Gastrocnemius medialis (tissue), 4 donors: ENCODE results near the gene ILK. TPM values are rescaled to one million over a fixed set of nuclear protein-coding genes. Genes with fewer than 3 reads are reported as not detected.
A peak's percentile ranks its signal among the peaks of the same experiment; 100 is the strongest.

Experiments
- ATAC-seq, 2 donors: fragments of 150-250 bp; one replicate each; pipeline ENCODE4 v1.9.1; 2016
- DNase-seq, 2 donors: peaks; one replicate each; pipeline ENCODE4 v3.0.0-alpha.2; 2019
- H3K27ac ChIP-seq, 4 donors: fragments of 200-600 bp; sonication (generic); 1 replicate in 1 of 4; 2 replicates in 3 of 4; pipeline ENCODE4 v1.5.1; 2016 to 2018; ENCODE audit warnings: mild to moderate bottlenecking in 2 of 4, moderate library complexity in 1 of 4
- H3K27me3 ChIP-seq, 3 donors: fragments of 200-600 bp; sonication (generic) in 2 of 3; 1 replicate in 1 of 3; 2 replicates in 2 of 3; pipeline versions ENCODE4 v1.5.1 to v1.6.0; 2016 to 2019; ENCODE audit warnings: mild to moderate bottlenecking in 1 of 3, moderate library complexity in 1 of 3
- H3K36me3 ChIP-seq, 2 donors: fragments of 200-600 bp; sonication (generic) in 1 of 2; one replicate each; pipeline ENCODE4 v1.5.1; 2017 to 2018
- H3K4me1 ChIP-seq, 2 donors: fragments of 200-600 bp; sonication (generic) in 1 of 2; one replicate each; pipeline ENCODE4 v1.5.1; 2016 to 2017; ENCODE audit warnings: mild to moderate bottlenecking in 2 of 2
- H3K4me3 ChIP-seq, 4 donors: fragments of 200-600 bp; sonication (generic) in 3 of 4; 1 replicate in 1 of 4; 2 replicates in 3 of 4; pipeline ENCODE4 v1.5.1; 2016 to 2019; ENCODE audit warnings: mild to moderate bottlenecking in 2 of 4
- H3K9me3 ChIP-seq, 3 donors: fragments of 200-600 bp; sonication (generic) in 2 of 3; 1 replicate in 1 of 3; 2 replicates in 2 of 3; pipeline ENCODE4 v1.5.1; 2016 to 2019
- CTCF ChIP-seq, 5 experiments: fragments of 450-650 bp in 3 of 5; fragments of 200-600 bp in 2 of 5; sonication (generic) in 2 of 5; IDR thresholded peaks in 4 of 5; conservative IDR thresholded peaks in 1 of 5; 1 replicate in 4 of 5; 2 replicates in 1 of 5; pipeline ENCODE4 v1.5.1; 2016 to 2019; ENCODE audit warnings: antibody characterized with exemption in 5 of 5, mild to moderate bottlenecking in 3 of 5, moderate library complexity in 3 of 5
- POLR2A ChIP-seq, 2 donors: fragments of 450-650 bp; IDR thresholded peaks; one replicate each; pipeline ENCODE4 v1.6.1; 2017; ENCODE audit warnings: antibody characterized with exemption in 2 of 2, mild to moderate bottlenecking in 2 of 2, moderate library complexity in 2 of 2
- in situ Hi-C, 4 donors: fragments of 200-750 bp; cut with MboI; loops; one replicate each; pipeline versions ENCODE4 v1.15.0 to v1.8.0; 2017; ENCODE audit warnings: low sequenced_read_pairs in 4 of 4
- intact Hi-C: fragments of 100-400 bp; cut with DNase I; formaldehyde crosslinking; loops from one replicate; pipeline ENCODE4 v1.15.1; 2023; ENCODE audit warnings: low total_unique reads
- total RNA-seq, 4 donors: library from RNA; depleted of rRNA; stranded (reverse); fragments of >200 nt; gene quantifications; one replicate each; pipeline versions ENCODE4 v1.1.0 to v1.2.3, GENCODE V29; 2016

The ILK gene
- total RNA-seq, 4 donors from 2014 or later = 48.3 to 113 (median 70.5) TPM

DNA sequence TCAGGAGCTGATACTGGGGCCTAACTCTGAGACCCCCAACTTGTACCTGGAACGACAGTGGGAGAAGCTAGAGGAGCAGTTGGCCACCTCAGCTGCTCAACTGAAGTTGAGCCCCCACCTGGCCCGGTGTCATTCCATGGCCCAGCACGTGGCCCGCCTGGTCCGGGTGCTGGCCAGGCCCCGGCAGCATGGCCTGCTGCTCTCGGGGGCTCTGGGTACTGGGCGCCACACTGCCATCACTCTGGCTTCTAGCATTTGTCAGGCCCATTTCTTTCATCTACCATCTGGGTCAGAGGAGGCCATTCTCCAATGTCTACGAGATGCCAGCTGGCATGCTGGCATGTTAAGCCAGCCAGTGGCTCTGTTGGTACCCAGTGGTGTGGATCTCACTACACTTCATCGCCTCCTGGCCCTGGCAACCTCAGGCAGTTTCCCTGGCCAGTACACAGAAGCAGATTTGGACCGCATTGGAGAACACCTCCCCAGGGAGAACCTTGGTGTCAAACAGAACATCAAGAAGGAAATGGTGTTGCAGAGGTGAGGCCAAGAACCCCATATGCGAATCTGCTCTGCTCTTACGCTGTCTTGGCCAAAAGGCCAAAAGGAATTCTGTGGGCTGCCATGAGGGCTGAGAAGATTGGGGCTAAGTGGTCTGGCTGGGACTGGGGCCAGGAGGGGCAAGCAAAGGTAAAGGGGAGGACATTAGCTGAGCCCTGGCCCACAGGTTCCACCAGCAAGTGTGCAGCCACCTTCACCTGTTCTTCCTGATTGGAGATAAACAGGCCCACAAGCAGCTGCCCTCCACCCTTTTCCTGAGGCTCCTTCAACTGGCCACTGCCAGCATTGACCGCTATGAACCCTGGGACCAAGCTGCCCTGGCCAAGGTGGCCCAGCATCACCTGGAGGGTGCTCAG lies 45.6 kb upstream of the ILK start:
- in situ Hi-C loops (no loop called here), intact Hi-C loops (no loop called here)
- DNase-seq = no peak

DNA sequence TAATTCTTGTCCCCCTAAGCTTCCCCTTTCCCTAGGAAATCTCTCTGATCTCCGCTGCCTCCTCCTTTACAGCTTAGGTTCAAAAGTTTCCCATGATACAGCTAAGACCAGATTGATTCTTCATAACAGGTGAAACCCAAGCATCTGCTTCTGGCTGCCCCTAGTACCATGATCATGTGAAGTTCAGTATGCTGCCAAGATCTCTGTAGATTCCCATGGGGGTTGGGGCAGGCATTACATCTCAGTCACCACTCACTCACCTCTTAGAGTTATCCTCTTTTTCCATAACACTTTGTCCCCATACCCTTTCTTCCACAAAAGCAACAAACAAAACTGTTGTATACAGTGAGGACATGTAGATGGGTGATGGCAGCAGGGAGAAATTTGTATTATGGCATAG lies 44.2 kb upstream of the ILK start:
- intact Hi-C loops = no loop called here
- no peak for TF ChIP-seq POLR2A (IDR thresholded peaks at IDR 0.05)
- TF ChIP-seq CTCF (IDR thresholded peaks at IDR 0.05 in 4 of 5, conservative IDR thresholded peaks at IDR 0.05 in 1 of 5) = no peak
- in situ Hi-C loops = no loop called here
- DNase-seq (no peak), ATAC-seq (peak; percentile 72 to 76)
- peaks cover 13 to 14% of the 10 kb centered on the region in 2 donors for H3K4me1 ChIP-seq
- no peak overlapping the region for H3K4me3 ChIP-seq
- H3K27me3 ChIP-seq = no peaks in the 10 kb centered on the region
- no peaks in the 10 kb centered on the region for H3K36me3 ChIP-seq
- no peaks in the 10 kb centered on the region for H3K9me3 ChIP-seq
- peak overlapping the region in 3 of 4 donors; percentile 2 to 54 (median 20) for H3K27ac ChIP-seq

More for the DNA sequence above, 45.6 kb upstream of the ILK start:
- no peaks in the 10 kb centered on the region for H3K27me3 ChIP-seq
- H3K9me3 ChIP-seq = no peaks in the 10 kb centered on the region
- TF ChIP-seq CTCF (IDR thresholded peaks at IDR 0.05 in 4 of 5, conservative IDR thresholded peaks at IDR 0.05 in 1 of 5) (no peak), POLR2A (IDR thresholded peaks at IDR 0.05) (no peak)
- no peak overlapping the region for H3K27ac ChIP-seq
- ATAC-seq = no peak
- H3K4me3 ChIP-seq = no peak overlapping the region
- H3K4me1 ChIP-seq = peaks cover 13 to 14% of the 10 kb centered on the region in 2 donors
- no peaks in the 10 kb centered on the region for H3K36me3 ChIP-seq

GRCh38 chr11:6561288-6561687 lies 42.3 kb upstream of the ILK start:
- H3K36me3 ChIP-seq = peaks cover 0 to 4% of the 10 kb centered on the region in 2 donors
- H3K4me3 ChIP-seq = no peak overlapping the region
- no peak for ATAC-seq
- in situ Hi-C loops (no loop called here), intact Hi-C loops (no loop called here)
- no peak overlapping the region for H3K27ac ChIP-seq
- DNase-seq = no peak
- H3K4me1 ChIP-seq = peaks cover 13 to 15% of the 10 kb centered on the region in 2 donors
- H3K9me3 ChIP-seq = no peaks in the 10 kb centered on the region
- TF ChIP-seq POLR2A (IDR thresholded peaks at IDR 0.05) = no peak
- TF ChIP-seq CTCF (IDR thresholded peaks at IDR 0.05 in 4 of 5, conservative IDR thresholded peaks at IDR 0.05 in 1 of 5) = no peak
- no peaks in the 10 kb centered on the region for H3K27me3 ChIP-seq

DNA sequence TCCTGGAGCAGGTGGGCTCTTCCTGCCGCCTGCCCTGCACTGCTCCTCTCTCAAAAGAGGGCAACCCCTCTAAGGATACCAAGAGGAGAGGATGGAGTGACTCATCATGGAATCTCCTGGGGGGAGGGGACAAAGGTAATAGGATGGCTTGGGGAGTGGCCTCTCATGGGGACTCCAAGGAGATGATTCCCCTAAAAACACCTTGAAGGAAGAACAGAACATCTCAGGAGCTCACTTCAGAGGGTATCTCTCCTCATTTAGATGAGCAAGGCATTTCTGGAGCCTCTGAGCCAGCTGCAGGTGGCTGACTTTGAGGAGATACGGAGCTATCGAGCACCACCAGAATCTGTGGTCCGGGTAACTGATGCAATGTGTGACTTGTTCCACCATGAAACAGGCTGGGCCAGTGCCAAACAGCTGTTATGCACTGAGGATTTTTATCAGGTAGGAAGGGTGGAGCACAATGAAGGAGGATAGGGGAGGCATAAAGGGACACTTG lies 40.4 kb upstream of the ILK start:
- in situ Hi-C loops (no loop called here), intact Hi-C loops (no loop called here)
- ATAC-seq (no peak), DNase-seq (no peak)
- TF ChIP-seq CTCF (IDR thresholded peaks at IDR 0.05 in 4 of 5, conservative IDR thresholded peaks at IDR 0.05 in 1 of 5) = no peak
- TF ChIP-seq POLR2A (IDR thresholded peaks at IDR 0.05) = no peak
- Histone ChIP-seq H3K27me3 (no peaks in the 10 kb centered on the region), H3K36me3 (peaks cover 0 to 4% of the 10 kb centered on the region in 2 donors), H3K27ac (no peak overlapping the region), H3K4me1 (peaks cover 23 to 33% of the 10 kb centered on the region in 2 donors), H3K9me3 (no peaks in the 10 kb centered on the region), H3K4me3 (no peak overlapping the region)
